Skeletal muscle tissue (tissue), 4 donors: ENCODE data around the gene CPNE5. TPM values are rescaled to one million over a fixed set of nuclear protein-coding genes. Genes with fewer than 3 reads are reported as not detected.

Experiments
- H3K27ac ChIP-seq: one replicate; pipeline ENCODE4 v1.7.0; 2013; ENCODE audit warnings: mild to moderate bottlenecking, low read depth, low read length, inconsistent platforms
- H3K27me3 ChIP-seq, 3 donors: one replicate each; pipeline ENCODE4 v1.7.0; 2013; ENCODE audit warnings: low read length in 3 of 3; ENCODE audit not compliant: control insufficient read depth in 3 of 3, insufficient read depth in 3 of 3
- H3K36me3 ChIP-seq, 3 donors: one replicate each; pipeline ENCODE4 v1.7.0; 2013; ENCODE audit warnings: low read length in 3 of 3; ENCODE audit not compliant: control insufficient read depth in 3 of 3, insufficient read depth in 3 of 3
- H3K4me1 ChIP-seq, 3 donors: one replicate each; pipeline ENCODE4 v1.7.0; 2013; ENCODE audit warnings: low read length in 3 of 3, mild to moderate bottlenecking in 3 of 3; ENCODE audit not compliant: control insufficient read depth in 3 of 3, insufficient read depth in 3 of 3
- H3K4me3 ChIP-seq, 3 donors: one replicate each; pipeline ENCODE4 v1.7.0; 2013; ENCODE audit warnings: low read length in 3 of 3
- H3K9ac ChIP-seq, 3 donors: one replicate each; pipeline ENCODE4 v1.7.0; 2013; ENCODE audit warnings: low read length in 3 of 3, mild to moderate bottlenecking in 3 of 3, moderate library complexity in 2 of 3, low read depth in 1 of 3
- H3K9me3 ChIP-seq, 3 donors: one replicate each; pipeline ENCODE4 v1.7.0; 2013; ENCODE audit warnings: low read length in 3 of 3; ENCODE audit not compliant: control insufficient read depth in 3 of 3
- total RNA-seq: library from RNA; depleted of rRNA; stranded (reverse); fragments of >200 nt; gene quantifications from one replicate; pipeline ENCODE4 v1.2.3, GENCODE V29; 2014
- donor health status: Osteomylitis.

CPNE5 gene
- total RNA-seq, 1 donor from 2014 or later = 6.3 TPM

DNA sequence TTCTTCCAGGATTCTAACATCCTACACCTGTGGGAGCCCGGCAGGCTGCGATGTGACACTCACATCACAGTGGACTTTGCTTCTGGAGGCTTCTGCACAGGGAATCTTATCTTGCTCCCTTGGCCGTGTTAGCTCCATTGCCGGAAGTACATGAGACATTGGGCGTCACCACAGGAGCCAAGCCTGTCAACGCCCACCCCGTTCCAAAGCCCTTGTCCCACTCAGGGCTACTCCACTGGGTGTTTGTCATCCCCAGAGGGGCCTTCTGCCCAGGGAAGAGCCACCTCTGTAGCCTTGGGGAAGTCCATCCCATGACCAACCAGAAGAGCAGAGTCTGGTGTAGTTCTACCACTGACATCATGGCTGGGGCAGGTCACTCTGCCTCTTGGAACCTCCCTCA lies 139.9 kb downstream of the CPNE5 start:
- H3K9ac ChIP-seq = no peak overlapping the region
- no peaks in the 10 kb centered on the region for H3K9me3 ChIP-seq
- no peaks in the 10 kb centered on the region for H3K27me3 ChIP-seq
- no peak overlapping the region for H3K4me3 ChIP-seq
- no peaks in the 10 kb centered on the region for H3K4me1 ChIP-seq
- no peak overlapping the region for H3K27ac ChIP-seq
- H3K36me3 ChIP-seq = no peaks in the 10 kb centered on the region

- Histone ChIP-seq H3K4me3 (no peak overlapping the region), H3K9me3 (no peaks in the 10 kb centered on the region), H3K27me3 (no peaks in the 10 kb centered on the region), H3K4me1 (no peaks in the 10 kb centered on the region), H3K36me3 (no peaks in the 10 kb centered on the region), H3K27ac (no peak overlapping the region), H3K9ac (no peak overlapping the region)
Measured at GRCh38 chr6:36698871-36699271, 140.4 kb downstream of the CPNE5 start.

GRCh38 chr6:36698196-36698595 lies 141.0 kb downstream of the CPNE5 start:
- H3K36me3 ChIP-seq = no peaks in the 10 kb centered on the region
- H3K27ac ChIP-seq = no peak overlapping the region
- no peak overlapping the region for H3K4me3 ChIP-seq
- H3K9ac ChIP-seq = no peak overlapping the region
- no peaks in the 10 kb centered on the region for H3K9me3 ChIP-seq
- peaks cover 0 to 4% (median under 1%) of the 10 kb centered on the region in 3 donors for H3K4me1 ChIP-seq
- no peaks in the 10 kb centered on the region for H3K27me3 ChIP-seq

GRCh38 chr6:36697481-36697903 lies 141.8 kb downstream of the CPNE5 start, which contains the start of gene RAB44:
RAB44 (plus strand) TSS chr6:36697826; CDS start chr6:36704236, 6,410 bp downstream.
- no peaks in the 10 kb centered on the region for H3K9me3 ChIP-seq
- H3K36me3 ChIP-seq = no peaks in the 10 kb centered on the region
- no peak within 1 kb of the TSS for H3K9ac ChIP-seq
- no peak within 1 kb of the TSS for H3K4me3 ChIP-seq
- H3K27me3 ChIP-seq = no peaks in the 10 kb centered on the region
- H3K27ac ChIP-seq = no peak within 1 kb of the TSS
- H3K4me1 ChIP-seq = peaks cover 3 to 11% (median 6%) of the 10 kb centered on the region in 3 donors

DNA sequence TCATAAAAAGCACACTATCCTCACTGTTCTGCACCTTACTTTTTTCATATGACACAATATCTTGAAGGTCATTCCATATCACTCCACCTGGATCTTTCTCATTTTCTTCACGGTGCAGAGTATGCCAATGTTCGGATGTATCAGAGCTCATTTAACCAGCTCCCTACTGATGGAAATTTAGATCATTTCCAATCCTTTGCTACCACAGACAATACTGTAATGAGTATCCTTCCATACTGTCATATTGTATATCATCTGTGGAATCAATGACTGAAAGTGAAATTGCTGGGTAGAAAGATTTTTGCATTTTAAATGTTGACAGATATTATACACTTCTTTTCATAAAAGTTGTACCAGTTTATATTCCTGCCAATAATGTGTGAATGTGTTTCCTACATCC lies 143.8 kb downstream of the CPNE5 start:
- Histone ChIP-seq H3K9ac (no peak overlapping the region), H3K9me3 (no peaks in the 10 kb centered on the region), H3K27me3 (no peaks in the 10 kb centered on the region), H3K4me1 (peaks cover 4 to 21% (median 10%) of the 10 kb centered on the region in 3 donors), H3K4me3 (no peak overlapping the region), H3K36me3 (no peaks in the 10 kb centered on the region), H3K27ac (no peak overlapping the region)

GRCh38 chr6:36694616-36695015 lies 144.6 kb downstream of the CPNE5 start:
- H3K36me3 ChIP-seq = no peaks in the 10 kb centered on the region
- H3K9ac ChIP-seq = no peak overlapping the region
- no peaks in the 10 kb centered on the region for H3K27me3 ChIP-seq
- H3K4me3 ChIP-seq = no peak overlapping the region
- H3K27ac ChIP-seq = no peak overlapping the region
- peaks cover 4 to 21% (median 10%) of the 10 kb centered on the region in 3 donors for H3K4me1 ChIP-seq
- H3K9me3 ChIP-seq = no peaks in the 10 kb centered on the region

- Histone ChIP-seq H3K9ac (peak overlapping the region in 2 of 3 donors; percentile 47 to 55), H3K36me3 (no peaks in the 10 kb centered on the region), H3K27ac (peak overlapping the region; percentile 20), H3K27me3 (no peaks in the 10 kb centered on the region), H3K9me3 (no peaks in the 10 kb centered on the region), H3K4me3 (no peak overlapping the region), H3K4me1 (peaks cover 4 to 21% (median 10%) of the 10 kb centered on the region in 3 donors)
Measured at GRCh38 chr6:36692861-36693702, 146.2 kb downstream of the CPNE5 start.

DNA sequence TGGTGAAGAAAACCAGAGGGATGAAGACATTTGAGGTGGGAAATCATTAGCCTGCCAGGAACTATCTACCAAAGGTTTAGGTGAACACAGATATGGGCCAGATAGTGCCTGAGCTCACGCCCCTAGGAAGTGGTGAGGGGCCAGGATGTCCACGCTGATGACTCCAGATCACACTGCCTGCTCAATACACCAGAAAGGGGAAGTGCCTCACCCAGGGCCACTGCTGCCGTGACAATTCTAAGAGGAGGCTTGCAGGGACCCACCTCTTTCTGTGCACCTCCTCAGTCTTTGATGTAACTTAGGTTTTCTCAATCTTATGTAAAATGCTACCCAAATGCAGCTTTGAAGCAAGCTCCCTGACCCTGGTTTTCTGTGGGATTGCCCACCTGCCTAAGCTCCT lies 147.0 kb downstream of the CPNE5 start:
- Histone ChIP-seq H3K9ac (peak overlapping the region in 1 of 3 donors; percentile 57), H3K9me3 (no peaks in the 10 kb centered on the region), H3K27ac (no peak overlapping the region), H3K4me3 (no peak overlapping the region), H3K36me3 (peaks cover 0 to 3% (median 0%) of the 10 kb centered on the region in 3 donors), H3K27me3 (no peaks in the 10 kb centered on the region), H3K4me1 (peaks cover 4 to 21% (median 10%) of the 10 kb centered on the region in 3 donors)

DNA sequence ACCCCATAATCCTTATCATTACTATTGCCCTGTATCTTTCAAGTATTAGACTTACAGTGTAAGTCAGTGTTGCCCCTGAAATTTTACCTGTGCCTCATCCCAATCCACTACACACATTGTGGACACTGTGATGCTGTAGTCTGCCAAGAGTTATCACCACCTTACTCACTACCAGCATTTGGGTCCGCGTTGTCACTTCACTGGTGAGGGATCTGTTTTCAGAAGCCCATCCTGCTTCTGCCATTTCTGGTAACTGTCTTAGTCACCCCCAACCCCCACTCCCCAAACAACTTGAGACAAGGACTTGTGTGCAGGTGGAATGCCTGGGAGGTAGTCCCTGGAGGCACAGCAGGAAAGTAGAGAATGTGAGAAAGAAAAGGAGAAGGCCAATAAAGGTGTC lies 147.6 kb downstream of the CPNE5 start:
- Histone ChIP-seq H3K27me3 (no peaks in the 10 kb centered on the region), H3K9ac (peak overlapping the region in 1 of 3 donors; percentile 16), H3K4me1 (peaks cover 4 to 21% (median 10%) of the 10 kb centered on the region in 3 donors), H3K27ac (no peak overlapping the region), H3K4me3 (no peak overlapping the region), H3K9me3 (no peaks in the 10 kb centered on the region), H3K36me3 (peaks cover 5 to 7% (median 5%) of the 10 kb centered on the region in 3 donors)

DNA sequence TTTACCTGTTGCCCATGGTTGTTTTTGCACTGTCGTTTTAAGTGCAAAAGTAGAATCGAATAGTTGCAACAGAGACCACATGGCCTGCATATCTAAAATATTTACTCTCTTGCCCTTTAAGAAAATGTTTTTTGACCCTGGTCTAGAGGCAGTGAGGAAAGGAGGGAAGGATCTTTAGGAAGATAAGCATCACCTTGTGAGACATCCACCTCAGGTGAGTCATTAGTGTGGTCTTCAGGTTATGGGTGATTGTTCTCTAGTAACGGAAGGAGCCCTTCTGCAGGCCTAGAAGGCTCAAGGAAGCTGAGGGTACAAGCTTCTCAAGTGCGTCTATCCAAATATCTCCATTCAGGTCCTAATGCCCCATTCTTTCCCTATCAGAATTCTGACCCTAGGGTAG lies 148.2 kb downstream of the CPNE5 start:
- no peaks in the 10 kb centered on the region for H3K9me3 ChIP-seq
- peaks cover 4 to 25% (median 10%) of the 10 kb centered on the region in 3 donors for H3K4me1 ChIP-seq
- no peak overlapping the region for H3K27ac ChIP-seq
- peaks cover 10 to 13% (median 12%) of the 10 kb centered on the region in 3 donors for H3K36me3 ChIP-seq
- H3K9ac ChIP-seq = no peak overlapping the region
- no peak overlapping the region for H3K4me3 ChIP-seq
- H3K27me3 ChIP-seq = no peaks in the 10 kb centered on the region
